GM21825 (cell line): Measurements from ENCODE around the gene SLC25A51.
"Not testable (repeated sequence)": the region's sequence is repeated elsewhere in the genome, so short reads cannot be mapped to it uniquely, and the experiment has no call there.

Experiments used
- ATAC-seq: cut with Tn5 transposase; IDR thresholded peaks from one replicate; pipeline ENCODE4 v1.9.1; 2021; ENCODE audit warnings: mild to moderate bottlenecking, moderate library complexity; ENCODE audit not compliant: unreplicated experiment

Gene SLC25A51

DNA sequence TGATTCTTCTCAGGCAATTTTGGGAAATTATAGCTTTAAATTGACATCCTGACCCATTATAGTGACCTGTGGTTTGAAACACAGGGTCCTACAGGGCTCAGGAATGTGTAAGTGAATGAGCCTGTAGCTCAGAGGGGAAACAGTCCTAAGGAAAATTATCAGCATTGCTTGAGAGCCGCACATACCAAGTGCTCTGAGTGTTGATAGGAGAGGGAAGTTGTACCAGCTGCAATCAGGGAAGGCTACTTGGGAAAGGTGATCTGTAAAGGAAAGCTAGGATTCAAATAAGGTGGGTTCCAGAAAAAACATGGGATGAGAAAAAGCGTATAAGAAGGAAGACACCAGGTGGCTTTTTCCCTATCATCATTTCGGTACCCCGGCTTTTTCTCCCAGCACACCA lies 4.4 kb upstream of the SLC25A51 start:
- no peak for ATAC-seq

DNA sequence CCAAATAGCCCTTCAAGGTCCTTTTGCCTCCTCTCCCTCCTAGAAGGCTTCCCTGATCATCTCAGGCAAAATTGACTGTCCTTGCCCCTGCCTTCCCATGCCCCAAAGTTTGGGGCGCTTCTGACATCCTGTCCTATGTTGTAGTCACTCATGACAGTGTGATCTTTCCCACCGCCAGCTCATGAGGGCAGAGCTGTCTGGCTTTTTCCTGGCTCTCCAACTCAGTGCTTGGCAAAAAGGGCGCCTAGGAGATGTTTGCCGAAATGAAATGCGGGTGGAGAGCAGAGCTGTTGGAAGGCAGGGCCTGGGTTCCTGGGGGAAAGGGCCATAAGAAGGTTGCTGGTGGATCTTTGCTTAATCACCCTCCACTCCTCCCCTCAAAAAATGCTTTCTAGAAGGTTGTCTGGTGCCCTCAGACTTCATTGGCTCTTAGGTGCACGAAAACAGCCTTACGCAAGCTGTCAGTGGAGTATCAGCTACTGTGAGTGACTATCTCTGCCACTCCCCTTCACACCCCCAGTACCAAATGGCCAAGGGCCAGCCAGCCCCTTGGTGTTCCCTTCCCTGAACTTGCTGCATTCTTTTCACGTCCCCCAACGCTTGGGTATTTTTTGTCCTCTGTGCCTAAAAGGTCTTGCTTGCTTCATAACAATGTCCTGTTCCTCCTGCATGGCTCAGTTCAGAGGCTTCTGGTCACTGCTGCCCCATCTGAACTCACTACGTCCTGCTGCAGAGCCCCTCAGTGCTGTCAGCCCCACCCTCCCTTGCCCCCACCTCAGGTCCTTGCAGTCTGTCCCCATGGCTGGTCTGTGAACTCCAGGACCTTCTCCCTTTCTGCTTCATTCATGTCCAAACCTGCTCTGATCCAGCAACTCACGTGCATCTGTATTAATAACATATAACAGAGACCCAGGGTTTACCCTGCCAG lies 2.6 kb upstream of the SLC25A51 start:
- ATAC-seq, result no peak

DNA sequence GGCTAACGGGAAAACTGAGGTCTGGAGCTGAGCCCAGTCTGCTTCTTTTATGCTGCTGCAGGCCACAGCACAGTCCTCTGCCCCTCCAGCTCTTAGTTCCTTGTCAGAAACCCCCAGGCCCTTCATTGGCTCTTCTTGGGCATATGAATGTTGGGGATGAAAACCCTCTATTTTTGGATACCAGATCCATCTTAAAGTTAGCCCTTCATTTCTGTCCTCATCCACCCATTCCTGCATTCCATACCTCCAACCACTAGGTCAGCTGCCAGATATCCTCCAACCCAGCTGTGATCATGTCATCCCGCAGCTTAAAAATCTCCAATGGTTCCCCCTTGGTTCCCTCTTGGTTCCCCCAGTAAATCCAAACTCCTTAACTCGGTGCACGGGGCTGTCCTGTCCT lies 1.8 kb upstream of the SLC25A51 start:
- no peak for ATAC-seq

DNA sequence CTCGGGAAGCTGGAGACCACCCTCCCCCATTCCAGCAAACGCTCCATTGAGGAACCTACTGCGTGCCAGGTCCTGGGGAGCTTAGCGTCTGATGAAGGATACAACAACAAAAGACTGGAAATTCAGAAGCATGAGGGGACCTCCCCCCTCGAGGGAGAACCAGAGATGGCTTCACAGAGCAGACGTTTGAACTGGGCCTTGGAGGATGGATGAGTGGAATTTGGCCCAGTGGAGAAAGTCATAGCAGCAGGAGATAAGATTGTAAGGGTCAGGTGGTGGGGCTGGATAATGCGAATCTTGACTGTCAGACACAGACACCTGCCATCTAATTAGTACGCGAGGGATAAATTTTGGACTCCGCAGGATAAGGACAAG lies 1.2 kb upstream of the SLC25A51 start:
- no peak for ATAC-seq

GRCh38 chr9:37904445-37905130 lies 661 bp upstream of the SLC25A51 start:
- ATAC-seq, result no peak

DNA sequence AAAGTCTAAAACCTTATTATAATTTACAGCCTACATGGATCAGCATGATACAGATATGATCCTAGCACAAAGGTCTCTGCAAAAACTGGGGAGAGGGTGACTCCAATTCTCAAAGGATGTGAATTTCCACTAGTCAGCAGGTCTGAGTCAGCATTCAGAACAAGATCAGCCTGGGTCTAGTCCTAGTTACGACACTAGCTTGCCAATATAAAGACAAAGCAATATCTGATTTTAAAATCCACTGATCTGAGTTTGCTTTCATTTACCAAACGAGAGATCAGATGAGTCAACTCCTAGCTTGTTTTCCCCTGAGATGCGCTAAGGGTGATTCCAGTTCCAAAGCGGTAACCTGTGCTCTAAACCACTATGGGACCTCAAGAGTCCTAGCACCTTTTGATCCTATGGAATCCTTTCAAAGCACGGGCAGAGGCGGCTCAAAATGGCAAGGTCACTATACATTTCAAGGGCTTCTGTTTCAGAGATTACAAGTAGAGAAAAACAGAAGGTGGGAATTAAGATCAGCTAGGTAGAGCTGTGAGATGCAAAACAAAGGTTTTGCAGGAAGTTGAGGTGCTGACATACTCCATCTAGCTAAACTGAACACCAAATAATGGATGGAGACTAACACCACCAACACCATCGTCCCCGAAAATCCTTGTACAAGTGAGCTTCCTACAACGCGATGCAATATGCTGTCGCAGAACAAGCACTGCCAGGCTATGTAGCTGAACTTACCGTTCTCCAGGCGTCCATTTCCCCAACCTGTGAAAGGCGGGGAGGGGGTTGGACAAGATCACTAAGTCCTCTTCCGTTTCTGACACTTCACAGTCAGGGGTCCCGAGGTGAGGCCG lies 906 bp downstream of the SLC25A51 start:
- ATAC-seq, result no peak

DNA sequence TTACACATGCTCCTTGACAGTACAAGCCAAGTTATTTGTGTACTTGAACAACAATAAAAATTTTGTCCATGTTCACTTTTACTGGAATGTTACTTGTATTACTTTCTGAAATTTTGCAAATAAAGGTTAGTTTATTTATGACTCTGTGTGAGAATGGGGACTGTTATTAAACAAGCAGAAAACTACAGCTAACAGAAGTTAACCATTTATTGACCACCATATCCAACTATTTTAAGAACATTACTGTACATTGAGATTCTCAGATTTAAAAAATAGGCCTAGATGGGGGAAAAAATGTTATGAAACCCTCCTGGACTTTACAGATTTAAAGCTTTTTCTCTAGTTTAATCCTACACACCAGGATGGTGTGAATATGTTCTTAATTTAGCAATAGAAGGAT lies 1.8 kb downstream of the SLC25A51 start:
- no peak for ATAC-seq

- no peak for ATAC-seq
These were observed 4.9 kb downstream of the SLC25A51 start for GRCh38 chr9:37899041-37899440.

DNA sequence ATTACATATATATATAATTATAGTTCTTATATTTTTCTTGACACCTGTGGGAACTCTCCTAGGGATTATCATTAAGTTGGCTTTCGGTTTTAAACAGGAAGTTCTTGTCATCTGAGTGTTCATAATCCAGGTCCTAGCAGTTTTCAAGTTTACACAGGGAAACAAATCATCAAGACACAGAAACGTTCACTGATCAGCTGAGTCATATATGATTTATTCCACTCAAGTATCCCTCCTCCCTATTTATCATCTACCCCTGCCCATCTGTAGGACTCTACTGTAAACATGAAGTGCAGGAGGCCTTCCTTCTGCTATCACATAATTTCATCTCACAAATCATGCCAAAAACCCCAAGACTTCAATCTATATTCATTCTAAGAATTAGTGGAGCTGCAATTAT lies 6.3 kb downstream of the SLC25A51 start:
- ATAC-seq, result no peak

DNA sequence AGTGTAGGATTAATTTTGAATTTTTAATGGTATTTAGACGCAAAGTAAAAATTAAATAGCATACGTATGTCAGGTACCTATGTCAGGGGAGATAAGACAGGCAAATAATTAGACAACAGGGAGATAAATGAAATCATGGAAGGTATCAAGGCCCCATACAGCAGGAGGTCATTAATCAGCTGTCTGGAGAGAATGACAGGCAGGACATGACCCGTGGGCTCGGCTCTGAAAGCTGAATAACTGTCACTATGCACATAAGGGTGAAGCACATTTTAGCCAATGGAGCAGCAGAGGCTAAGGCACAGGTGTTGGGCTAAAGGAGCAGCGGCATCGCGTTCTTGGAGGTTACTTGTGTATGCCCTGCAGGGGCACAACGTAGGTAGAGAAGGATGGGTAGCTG lies 11.9 kb downstream of the SLC25A51 start:
- ATAC-seq, result no peak

- not testable (repeated sequence) for ATAC-seq
These were observed 12.9 kb downstream of the SLC25A51 start for GRCh38 chr9:37891042-37891441.

- no peak for ATAC-seq
These were observed 14.4 kb downstream of the SLC25A51 start for GRCh38 chr9:37889536-37889935.

DNA sequence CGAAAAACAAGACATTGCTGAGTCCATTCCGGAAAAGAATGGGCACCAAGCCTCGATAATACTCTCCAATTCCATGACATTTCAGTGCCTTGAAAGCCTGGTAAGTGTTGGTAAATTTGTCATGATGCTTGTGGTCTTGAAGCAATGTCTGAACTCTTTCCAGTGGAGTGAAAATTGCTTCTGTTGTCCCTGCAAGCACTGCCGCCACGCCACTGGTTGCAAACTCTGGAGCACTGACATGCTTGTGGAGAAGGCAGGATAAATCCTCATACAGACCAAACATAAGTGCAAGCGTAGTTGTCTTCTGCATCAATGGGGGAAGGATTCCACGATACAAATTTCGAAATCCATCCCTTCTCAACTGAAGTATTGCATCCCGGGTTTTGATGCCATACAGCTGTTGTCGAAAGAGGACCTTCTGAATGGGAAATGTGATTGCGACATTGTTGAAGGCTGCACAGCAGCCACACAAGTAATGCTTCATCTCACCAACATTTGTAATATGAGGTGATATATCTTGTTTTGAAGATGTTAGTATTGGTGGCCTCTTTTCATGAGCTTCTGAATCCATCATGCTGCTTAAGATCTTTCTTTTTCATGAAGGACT lies 15.8 kb downstream of the SLC25A51 start:
- ATAC-seq, result not testable (repeated sequence)

DNA sequence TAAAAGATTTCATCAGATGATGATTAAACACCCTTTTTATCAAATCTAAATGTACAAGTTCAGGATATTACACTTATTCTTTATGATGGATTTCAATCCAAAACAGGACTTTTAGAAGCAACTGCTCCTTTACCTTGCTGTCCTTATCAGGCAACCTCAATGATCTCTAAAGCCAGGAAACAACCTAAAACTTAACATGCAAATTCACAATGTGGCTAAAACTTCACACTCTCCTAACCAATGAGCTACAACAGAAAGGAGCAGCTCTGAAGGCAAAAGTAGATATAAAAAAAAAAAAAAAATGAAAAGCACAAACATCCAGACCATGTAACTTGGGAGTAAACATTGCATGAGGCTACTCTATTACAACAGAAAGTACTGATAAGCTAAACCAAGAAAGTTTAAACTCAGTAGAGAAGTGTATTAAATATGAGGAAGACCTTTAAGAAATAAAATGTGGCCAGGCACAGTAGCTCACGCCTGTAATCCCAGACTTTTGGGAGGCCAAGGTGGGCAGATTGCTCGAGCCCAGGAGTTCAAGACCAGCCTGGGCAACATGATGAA lies 22.9 kb downstream of the SLC25A51 start:
- ATAC-seq, result no peak

- ATAC-seq, result no peak
These were observed 27.6 kb downstream of the SLC25A51 start for GRCh38 chr9:37876376-37876775.

GRCh38 chr9:37873955-37874354 lies 30.0 kb downstream of the SLC25A51 start:
- no peak for ATAC-seq

- ATAC-seq, result no peak
These were observed 33.1 kb downstream of the SLC25A51 start for GRCh38 chr9:37870799-37871176.

DNA sequence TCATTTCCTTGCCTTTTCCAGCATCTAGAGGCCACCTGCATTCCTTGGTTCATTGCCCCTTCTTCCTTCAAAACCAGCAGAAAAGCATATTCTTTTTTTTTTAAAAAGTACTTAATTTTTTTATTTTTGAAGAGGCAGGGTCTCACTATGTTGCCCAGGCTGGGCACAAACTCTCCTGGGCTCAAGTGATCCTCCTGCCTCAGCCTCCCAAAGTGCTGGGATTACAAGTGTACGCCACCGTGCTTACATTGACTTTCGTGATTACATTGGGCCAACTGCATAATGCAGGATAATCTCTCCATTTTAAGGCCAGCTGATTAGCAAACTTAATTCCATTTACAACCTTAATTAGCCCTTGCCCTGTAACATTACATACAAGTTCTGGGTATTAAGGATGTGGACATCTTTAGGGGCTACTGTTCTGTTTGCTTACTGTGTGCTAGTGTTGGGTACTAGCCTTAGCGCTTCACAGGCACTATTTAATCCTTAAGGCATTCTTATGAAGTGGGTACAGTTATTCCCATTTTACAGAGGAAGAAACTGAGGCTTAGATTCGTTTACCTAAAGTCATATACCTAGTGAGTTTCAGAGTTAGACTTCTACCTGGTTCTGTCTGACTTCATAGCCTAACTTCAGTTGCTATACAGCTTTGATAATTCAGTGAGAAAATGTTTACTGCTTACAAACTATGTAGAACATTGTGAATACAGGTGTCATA lies 33.7 kb downstream of the SLC25A51 start:
- ATAC-seq, result no peak

DNA sequence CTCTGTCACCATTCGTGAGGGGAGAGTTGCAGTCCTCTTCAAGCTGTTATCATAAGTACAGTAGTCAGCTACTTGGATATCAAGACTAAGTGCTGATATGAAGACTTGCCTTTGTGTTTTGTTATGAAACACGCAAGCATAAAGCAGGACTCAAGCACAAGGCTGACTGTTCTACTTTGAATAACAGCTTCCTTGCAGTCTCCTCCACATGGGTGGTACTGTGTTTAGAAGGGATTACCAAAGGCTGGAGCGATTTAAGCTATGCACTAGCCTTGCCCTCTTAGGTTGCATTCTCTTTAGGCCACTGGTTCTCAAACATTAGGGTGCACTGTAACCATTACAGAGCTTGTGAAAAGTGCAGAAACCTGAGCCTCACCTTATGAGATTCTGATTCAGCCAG lies 41.4 kb downstream of the SLC25A51 start:
- no peak for ATAC-seq

DNA sequence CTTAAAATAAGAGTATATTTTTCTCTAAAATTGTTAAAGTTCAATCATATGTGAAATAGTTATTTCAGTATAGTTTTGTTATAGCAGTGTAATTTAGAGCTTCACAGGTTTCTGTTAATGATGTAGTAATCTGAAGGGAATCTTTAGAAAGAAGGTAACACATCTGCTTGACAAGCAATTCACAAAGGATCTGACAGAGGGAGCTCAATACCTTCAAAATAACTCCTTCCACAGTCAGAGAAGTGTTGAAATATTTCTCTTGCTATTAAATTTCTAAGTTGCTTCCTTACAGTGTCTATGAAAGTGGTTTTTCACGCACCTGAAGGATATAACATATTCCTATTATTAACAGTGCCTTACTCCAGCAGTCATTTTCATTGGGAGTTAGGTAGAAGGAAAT lies 44.9 kb downstream of the SLC25A51 start:
- no peak for ATAC-seq
